HG03103 (cell line): ENCODE data around the gene WNT16.
A peak's percentile ranks its signal among the peaks of the same experiment; 100 is the strongest.
"Not testable (repeated sequence)": the region's sequence is repeated elsewhere in the genome, so short reads cannot be mapped to it uniquely, and the experiment has no call there.

Experiments
- ATAC-seq: cut with Tn5 transposase; IDR thresholded peaks from one replicate; pipeline ENCODE4 v1.9.1; 2021; ENCODE audit warnings: low read depth; ENCODE audit not compliant: unreplicated experiment

WNT16 gene

DNA sequence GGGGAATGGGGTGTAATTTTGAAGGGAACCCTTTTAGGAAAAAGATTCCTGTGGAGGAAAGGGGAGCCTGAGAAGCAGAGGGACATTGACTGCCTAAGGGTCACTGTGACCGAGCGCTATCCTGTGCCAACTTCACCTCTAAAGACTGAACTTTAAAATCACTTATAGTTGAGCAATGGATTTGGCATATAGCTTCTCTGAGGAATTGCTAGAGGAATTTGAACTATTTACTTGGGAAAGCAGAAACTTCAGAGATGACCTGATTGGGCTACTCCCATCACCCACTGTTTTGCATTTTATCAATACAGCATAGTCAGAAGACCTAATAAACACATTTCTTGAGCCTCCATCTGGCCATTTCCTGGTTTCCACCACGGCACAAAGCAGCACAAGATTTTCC lies 23.7 kb upstream of the WNT16 start:
- no peak for ATAC-seq

- ATAC-seq: no peak
These were observed 22.2 kb upstream of the WNT16 start for GRCh38 chr7:121306565-121306964.

GRCh38 chr7:121307021-121307574 lies 21.7 kb upstream of the WNT16 start:
- ATAC-seq: no peak

DNA sequence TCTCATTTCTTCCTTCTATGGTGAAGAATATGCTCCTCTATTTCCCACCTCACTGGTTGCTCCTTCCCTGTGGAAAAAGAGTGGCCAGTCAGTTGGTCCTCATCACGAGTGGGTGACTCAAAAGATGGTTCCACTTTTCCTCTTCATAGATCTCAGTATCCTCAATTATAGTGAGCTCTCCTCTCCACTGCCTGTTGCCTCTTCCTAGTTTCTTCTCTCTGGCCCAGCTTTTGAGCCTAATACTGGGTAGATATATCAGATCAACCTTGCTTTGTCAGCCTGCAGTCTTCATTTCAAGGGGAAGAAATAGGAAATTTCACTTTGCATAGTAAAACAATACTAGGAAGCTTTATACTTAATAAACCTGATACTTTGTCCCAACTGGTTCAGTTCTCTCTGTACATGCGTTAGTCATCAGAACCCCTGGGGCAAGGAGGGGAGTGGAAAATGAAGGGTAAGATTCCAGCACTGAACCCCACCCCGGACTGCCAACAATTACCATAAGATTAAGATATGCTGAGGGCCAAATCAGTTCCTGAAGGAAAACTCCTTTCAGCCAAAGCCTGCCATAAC lies 15.5 kb upstream of the WNT16 start:
- no peak for ATAC-seq

GRCh38 chr7:121313793-121314676 lies 14.8 kb upstream of the WNT16 start:
- peak; percentile 90 for ATAC-seq

GRCh38 chr7:121315170-121315569 lies 13.6 kb upstream of the WNT16 start:
- not testable (repeated sequence) for ATAC-seq

GRCh38 chr7:121322460-121322859 lies 6.3 kb upstream of the WNT16 start:
- no peak for ATAC-seq

- ATAC-seq: no peak
These were observed 5.1 kb upstream of the WNT16 start for GRCh38 chr7:121323515-121324302.

GRCh38 chr7:121327671-121328070 lies 1.1 kb upstream of the WNT16 start:
- ATAC-seq: no peak

DNA sequence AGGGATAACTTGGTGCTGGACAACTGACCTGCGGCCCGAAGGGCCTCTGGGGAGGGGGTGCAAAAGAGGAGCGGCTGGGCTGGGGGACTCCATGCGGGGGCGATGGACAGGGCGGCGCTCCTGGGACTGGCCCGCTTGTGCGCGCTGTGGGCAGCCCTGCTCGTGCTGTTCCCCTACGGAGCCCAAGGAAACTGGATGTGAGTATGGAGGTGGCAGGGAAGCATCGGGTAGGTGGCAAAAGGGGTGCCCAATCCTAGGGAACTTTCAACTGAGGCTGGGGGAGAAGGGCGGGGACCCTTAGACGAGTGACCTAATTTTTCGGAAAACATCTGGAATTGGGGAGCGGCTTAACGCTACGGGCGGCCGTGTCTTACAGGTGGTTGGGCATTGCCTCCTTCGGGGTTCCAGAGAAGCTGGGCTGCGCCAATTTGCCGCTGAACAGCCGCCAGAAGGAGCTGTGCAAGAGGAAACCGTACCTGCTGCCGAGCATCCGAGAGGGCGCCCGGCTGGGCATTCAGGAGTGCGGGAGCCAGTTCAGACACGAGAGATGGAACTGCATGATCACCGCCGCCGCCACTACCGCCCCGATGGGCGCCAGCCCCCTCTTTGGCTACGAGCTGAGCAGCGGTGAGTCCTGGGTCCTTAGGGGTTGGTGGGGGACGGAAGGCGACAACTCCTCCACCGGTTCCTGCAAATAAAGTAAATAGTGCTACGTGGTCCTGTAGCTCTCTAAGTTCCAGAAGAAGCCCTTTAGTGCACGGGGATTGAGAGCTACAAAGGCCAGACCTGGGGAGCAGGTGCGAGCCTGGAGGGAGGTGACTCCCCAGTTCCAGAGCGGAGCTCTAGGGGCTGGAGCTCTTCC lies 622 bp downstream of the WNT16 start:
- no peak for ATAC-seq

DNA sequence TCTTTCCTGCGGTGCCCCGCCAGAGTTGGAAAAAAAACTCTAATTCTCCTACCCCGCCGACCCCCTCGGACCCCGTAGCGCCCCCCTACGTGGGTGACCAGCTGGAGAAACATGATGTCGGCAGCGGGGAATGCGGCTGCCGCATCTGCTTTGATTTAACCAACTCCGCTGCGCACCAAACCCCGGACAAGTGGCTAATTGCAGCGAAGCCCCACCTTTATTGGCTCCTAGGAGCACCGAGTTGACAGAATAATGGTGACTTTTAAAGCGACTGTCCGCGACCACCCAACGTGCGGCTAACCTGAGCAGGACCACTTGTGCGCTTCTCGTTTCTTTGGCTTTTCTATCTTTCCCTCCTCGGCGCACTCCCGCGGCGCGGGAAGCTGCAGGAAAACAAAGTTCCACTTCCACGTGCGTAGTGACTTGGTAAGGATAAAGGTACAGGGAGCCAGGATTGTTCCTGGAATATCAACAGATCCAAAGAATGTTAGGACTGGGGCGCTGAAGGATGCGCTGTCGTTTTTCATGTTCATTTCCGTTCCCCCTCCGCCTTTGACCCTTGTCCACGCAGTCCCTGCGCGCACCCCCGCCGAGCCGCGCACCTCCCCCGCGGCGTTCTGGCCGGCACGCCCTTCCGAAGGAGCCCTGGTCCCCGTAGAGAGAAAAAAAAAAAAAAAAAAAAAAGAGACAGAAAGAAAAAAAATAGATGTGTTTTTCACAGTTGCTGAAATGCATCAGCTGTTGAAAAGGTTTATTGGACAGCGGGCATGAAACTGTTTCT lies 1.4 kb downstream of the WNT16 start:
- ATAC-seq: no peak

DNA sequence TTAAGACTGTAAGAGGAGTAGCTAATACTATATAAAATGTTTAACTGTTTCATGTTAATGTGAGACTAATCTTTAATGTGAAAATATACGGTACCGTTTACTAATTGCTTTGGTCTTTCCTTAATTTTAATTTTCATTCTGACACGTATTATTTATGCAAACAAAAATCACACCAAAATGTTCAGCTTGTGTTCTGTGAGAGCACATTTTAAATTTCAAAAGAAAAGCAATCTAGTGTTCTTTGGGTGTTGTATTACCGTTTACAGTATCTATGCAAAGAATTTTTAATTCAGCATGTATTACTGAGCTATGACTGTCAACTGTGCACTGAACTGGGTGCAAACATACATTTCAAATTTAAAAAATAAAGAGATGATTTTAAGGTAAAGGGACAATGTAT lies 2.2 kb downstream of the WNT16 start:
- ATAC-seq: no peak

GRCh38 chr7:121331574-121331973 lies 2.8 kb downstream of the WNT16 start:
- no peak for ATAC-seq

DNA sequence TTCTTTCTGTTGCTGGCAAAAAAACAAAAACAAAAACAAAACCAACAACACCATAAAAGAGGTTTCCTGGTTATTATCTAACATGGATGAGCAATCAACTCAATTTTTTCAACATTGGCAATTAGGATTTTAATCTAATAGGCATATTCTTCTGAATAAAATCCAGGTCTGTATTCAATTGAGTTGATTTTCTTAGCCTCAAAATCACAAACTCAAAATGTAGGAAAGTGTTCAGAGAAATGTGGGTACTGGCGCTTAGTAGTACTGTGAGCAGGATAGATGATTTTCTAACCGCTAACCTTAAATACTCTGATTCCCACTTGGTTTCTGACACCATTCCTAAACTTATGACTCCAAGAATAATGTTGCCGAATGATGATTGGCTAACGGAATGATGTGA lies 5.6 kb downstream of the WNT16 start:
- ATAC-seq: no peak

GRCh38 chr7:121334875-121335648 lies 6.3 kb downstream of the WNT16 start:
- no peak for ATAC-seq

- ATAC-seq: no peak
These were observed 7.8 kb downstream of the WNT16 start for GRCh38 chr7:121336579-121336978.

GRCh38 chr7:121337398-121337797 lies 8.6 kb downstream of the WNT16 start:
- ATAC-seq: no peak

DNA sequence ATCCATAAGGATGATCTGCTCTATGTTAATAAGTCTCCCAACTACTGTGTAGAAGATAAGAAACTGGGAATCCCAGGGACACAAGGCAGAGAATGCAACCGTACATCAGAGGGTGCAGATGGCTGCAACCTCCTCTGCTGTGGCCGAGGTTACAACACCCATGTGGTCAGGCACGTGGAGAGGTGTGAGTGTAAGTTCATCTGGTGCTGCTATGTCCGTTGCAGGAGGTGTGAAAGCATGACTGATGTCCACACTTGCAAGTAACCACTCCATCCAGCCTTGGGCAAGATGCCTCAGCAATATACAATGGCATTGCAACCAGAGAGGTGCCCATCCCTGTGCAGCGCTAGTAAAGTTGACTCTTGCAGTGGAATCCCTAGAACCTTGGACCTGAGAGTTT lies 10.3 kb downstream of the WNT16 start:
- ATAC-seq: no peak

GRCh38 chr7:121341933-121342332 lies 13.1 kb downstream of the WNT16 start:
- ATAC-seq: no peak
